ENCODE data around the gene RASIP1.

DNA sequence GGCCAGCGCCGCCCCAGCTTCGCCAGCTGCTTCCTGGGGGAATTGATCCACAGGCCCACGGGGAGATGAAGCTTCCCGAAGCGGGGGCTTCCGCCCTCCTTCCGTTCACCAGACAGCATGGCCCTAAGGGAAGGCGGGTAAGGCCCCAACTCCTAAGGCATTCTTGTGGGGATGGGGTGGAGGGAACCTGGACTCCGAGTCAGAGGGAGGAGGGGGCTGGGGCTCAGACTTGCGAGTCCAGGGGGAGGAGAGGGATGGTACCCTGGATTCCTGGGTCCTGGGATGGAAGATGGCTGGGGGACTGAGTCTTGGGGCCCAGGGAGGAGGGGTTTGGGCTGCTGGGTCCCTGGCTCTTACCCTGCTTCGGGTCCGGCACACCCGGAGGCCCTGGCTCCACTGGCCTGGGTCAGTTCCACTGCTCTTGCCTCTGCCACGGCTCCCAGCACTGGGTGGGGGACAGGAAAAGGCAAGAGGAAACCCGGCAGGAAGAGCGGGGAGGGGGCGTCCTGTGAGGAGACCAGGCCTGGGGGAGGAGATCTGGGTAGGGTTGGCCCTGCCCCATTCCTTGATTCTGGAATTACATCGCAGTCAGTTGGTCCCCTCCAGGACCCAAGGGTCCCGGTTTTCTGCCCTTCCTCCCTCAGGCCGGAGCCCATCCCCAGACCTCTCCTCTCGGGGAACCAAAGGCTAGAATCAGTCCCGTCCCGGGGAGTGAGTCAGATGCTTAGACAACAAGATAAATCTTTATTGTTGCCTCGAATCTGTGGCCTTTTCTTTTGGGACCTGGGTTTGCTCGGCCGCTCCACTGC lies at the start of gene RASIP1:
- TF ChIP-seq, protein P1, sequence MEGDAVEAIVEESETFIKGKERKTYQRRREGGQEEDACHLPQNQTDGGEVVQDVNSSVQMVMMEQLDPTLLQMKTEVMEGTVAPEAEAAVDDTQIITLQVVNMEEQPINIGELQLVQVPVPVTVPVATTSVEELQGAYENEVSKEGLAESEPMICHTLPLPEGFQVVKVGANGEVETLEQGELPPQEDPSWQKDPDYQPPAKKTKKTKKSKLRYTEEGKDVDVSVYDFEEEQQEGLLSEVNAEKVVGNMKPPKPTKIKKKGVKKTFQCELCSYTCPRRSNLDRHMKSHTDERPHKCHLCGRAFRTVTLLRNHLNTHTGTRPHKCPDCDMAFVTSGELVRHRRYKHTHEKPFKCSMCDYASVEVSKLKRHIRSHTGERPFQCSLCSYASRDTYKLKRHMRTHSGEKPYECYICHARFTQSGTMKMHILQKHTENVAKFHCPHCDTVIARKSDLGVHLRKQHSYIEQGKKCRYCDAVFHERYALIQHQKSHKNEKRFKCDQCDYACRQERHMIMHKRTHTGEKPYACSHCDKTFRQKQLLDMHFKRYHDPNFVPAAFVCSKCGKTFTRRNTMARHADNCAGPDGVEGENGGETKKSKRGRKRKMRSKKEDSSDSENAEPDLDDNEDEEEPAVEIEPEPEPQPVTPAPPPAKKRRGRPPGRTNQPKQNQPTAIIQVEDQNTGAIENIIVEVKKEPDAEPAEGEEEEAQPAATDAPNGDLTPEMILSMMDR (IDR thresholded peaks at IDR 0.05): no peak
- TF ChIP-seq EZH2 (IDR thresholded peaks at IDR 0.05; ENCODE audit: borderline replicate concordance, insufficient read depth, low read depth, low read length, poor library complexity, severe bottlenecking): no peak
